HG03060 (cell line): ENCODE results near the gene DNM1L.
"Not testable (repeated sequence)": the region's sequence is repeated elsewhere in the genome, so short reads cannot be mapped to it uniquely, and the experiment has no call there.

ENCODE experiments used
- ATAC-seq: cut with Tn5 transposase; IDR thresholded peaks from one replicate; pipeline ENCODE4 v1.9.1; 2021; ENCODE audit warnings: low read depth, moderate number of reproducible peaks; ENCODE audit not compliant: unreplicated experiment

Gene DNM1L

DNA sequence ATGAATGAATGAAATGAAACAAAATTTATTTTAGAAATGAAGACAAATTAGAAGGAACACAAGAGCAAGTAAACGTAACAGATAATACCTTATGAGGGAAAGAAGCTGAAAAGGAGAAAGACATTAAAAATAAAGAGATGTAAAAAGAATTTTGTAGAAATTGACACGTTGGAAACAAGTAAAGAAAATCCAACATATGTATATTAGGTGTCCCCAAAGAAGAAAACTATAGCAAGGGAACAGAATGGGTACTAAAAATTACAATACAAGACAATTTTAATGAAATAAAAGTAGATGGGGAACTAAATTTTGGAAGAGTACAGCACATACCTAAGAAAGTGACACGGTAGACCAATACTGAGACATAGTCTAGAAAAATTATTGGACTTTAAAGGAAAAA is 16.7 kb downstream of the DNM1L start:
- no peak for ATAC-seq

DNA sequence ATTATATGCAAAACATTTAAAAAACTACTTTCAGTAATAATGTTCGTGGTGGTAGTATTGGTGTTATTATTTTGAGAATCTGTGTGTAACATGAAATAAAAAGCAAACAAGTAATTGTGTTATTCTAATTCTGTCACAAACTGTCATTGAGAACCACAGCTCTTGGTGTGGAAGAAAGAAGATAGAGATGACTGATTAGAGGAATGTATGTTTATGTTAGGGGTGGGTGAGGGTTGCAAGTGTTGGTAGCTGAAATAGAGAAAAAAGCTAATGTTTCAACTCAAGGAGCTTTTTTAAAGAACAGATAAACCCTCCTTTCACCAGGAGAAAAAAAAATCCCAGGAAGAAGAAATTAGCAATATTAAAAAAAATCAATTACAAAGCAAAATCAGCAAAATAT is 18.3 kb downstream of the DNM1L start:
- no peak for ATAC-seq

GRCh38 chr12:32698285-32698684 is 19.2 kb downstream of the DNM1L start:
- ATAC-seq = no peak

- not testable (repeated sequence) for ATAC-seq
These were observed 20.3 kb downstream of the DNM1L start for GRCh38 chr12:32699437-32699836.

- no peak for ATAC-seq
These were observed 23.4 kb downstream of the DNM1L start for GRCh38 chr12:32702473-32702872.

DNA sequence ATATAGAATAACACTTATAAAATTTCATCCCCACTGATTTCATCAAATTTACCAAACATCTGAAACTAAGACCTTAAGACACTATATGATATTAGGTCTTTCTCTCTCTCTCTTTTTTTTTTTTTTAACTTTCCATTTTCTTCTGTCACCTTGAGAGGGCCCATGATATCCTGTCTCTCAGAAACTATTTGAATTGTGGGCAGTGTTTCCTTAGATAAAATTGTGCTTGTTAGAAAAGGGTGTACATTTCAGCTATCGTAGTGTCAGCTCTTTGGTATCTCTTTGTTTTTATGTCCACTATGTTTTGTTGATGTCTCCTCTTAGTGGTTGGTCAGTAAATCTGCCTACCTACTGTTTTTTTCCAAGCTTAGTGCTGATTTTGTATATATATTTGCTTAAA is 23.8 kb downstream of the DNM1L start:
- no peak for ATAC-seq

- ATAC-seq = no peak
These were observed 26.7 kb downstream of the DNM1L start for GRCh38 chr12:32705783-32706182.

DNA sequence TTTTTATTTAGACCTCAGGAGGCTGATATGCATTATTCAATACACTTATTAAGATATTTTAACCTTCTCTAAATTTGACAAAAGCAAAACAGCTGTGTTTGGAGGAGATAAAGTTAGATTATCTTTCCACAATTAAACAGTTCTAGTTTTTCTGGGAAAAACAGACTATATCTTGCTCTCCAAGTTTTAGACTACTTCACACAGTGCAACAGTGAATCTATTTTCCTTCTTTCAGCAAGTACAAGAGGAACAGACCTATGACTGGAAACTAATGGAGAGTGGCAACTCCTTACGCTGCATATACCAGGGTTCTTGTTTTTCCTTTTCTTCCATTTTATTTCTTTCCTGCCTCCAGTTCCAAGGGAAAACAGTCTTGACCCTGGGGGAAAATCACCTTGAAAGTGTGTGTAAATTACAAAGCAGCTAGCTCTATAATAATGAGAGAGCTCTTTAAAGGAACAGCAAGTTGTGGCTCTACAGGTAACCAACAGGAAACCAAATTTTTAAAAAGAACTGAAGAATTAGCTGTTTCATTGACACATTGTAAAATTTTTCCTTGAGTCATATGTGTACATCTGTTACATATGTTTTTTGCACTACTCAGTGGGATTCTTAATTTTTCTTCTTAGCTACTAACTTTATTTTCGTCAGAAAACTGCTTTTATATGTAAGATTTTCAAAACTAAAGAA is 27.4 kb downstream of the DNM1L start:
- no peak for ATAC-seq

GRCh38 chr12:32708926-32709325 is 29.8 kb downstream of the DNM1L start:
- ATAC-seq = no peak

DNA sequence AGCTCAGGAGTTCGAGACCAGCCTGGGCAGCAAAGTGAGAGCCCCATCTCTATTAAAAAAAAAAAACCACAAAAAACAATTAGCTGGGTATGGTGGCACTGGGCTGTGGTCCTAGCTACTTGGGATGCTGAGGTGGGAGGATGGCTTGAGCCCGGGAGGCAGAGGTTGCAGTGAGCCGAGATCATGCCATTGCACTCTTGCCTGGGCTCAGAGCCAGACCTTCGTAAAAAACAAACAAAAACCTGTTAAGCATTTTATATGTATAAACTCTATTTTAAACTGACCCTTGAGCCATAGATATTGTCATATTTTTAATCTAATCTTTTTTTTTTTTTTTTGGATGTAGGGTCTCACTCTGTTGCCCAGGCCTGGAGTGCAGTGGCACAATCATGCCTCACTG is 35.7 kb downstream of the DNM1L start:
- no peak for ATAC-seq

GRCh38 chr12:32718926-32719325 is 39.8 kb downstream of the DNM1L start:
- no peak for ATAC-seq

GRCh38 chr12:32725308-32725707 is 46.2 kb downstream of the DNM1L start:
- ATAC-seq = not testable (repeated sequence)

DNA sequence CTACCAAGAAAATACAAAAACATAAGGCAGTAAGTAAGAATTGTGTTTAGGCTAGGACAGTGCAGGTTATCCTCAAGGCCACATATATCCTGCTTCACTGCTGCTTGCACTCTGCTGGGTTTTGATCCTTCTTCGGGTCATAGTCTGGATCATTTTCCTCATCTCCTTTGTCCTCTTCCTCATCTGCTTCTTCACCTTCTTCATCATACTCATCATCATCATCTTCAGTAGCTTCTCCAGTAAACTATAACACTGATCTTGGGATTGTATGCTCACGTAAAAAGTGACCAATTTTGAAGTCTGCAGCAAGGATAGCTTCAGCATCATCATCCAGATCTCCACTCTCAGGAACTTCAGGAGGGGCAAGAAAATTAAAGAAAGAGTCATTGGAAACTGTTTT is 47.2 kb downstream of the DNM1L start:
- no peak for ATAC-seq

GRCh38 chr12:32727237-32727636 is 48.1 kb downstream of the DNM1L start:
- ATAC-seq = no peak

DNA sequence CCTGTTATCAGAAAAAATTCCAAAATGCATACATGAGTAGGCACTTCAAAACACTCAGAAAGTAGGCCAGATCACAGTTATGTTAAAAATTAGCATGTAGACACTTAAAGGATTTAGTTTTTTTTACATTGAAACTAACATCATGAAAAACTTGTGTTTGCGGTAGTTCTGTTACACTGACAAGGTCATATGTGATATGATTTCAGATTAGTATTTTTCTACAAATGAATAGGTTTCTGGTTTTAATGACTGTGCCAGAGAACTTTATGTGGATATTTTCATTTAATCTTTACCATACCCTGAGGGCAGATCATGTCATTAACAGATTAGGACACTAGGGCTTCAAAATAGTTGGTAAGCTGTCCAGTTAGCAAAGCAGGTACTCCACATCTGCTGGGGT is 55.9 kb downstream of the DNM1L start:
- no peak for ATAC-seq

GRCh38 chr12:32736445-32736844 is 57.3 kb downstream of the DNM1L start:
- ATAC-seq = no peak

DNA sequence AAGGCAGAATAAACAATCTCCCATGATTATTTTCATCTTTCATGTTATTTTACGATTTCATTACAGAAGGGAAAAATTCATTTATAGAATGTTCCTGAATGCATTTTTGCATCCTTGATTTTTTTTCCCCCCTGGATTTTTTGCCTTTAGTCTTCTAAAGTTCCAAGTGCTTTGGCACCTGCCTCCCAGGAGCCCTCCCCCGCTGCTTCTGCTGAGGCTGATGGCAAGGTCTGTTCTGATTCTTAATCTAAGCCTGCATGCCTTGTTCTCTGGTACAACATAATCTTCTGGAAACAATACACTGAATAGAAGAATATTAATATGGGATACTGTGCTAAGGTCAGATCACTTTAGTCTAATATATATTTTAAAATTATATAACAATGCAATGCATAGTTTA is 58.6 kb downstream of the DNM1L start:
- ATAC-seq = no peak

DNA sequence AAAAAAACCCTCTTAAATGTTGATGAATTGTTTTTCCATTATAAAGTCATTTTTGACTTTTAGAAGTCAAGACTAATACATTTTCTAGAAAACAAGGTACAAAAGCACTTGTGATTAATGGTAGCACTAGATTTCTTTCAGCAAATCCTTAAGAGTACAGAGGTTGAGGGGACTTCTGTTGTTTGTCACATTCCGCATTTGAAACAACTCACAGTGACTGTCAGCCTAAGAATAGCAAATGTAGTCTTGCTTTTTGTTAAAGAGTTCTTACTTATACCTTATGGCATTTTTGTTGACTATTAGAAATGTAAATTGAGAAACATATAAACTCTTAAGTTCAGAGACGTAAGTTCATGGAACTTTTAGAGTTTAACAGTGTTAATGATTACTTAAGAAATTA is 60.2 kb downstream of the DNM1L start:
- ATAC-seq = no peak

- ATAC-seq = no peak
These were observed 63.0 kb downstream of the DNM1L start for GRCh38 chr12:32742133-32742532.

- no peak for ATAC-seq
These were observed 64.2 kb downstream of the DNM1L start for GRCh38 chr12:32743264-32743663.

DNA sequence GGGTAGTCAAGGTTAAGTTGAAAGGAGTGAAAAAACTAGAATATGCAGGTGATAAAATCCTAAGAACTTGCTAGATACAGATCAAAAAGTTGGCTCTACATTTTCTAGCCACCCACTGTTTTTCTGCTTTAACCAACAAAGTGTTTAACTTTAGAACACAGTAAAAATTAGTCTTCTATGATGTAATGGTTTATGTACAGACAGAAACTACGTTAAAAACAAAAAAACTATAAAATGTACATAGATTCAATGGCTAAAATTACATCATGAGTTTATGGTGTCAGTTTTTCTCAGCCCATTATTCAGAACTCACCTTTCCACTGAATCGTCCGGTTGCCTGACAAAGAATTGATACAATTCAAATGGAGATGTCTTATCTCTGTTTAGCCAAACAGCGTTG is 74.5 kb downstream of the DNM1L start:
- ATAC-seq = no peak

GRCh38 chr12:32754111-32754510 is 75.0 kb downstream of the DNM1L start:
- ATAC-seq = no peak
